AG09309 (cell line): ENCODE results near the gene EBNA1BP2.

Experiments
- DNase-seq: peaks from one replicate; pipeline ENCODE4 v3.0.0-alpha.2; 2010; ENCODE audit warnings: low read depth
- H3K4me3 ChIP-seq: 2 replicates; pipeline ENCODE4 v1.5.1; 2011; ENCODE audit warnings: mild to moderate bottlenecking, low read depth, low read length, moderate library complexity; ENCODE audit not compliant: control insufficient read depth
- TF ChIP-seq, protein P1 (sequence below): IDR thresholded peaks from 2 replicates; pipeline ENCODE4 v1.5.1; 2011; ENCODE audit warnings: mild to moderate bottlenecking, low read depth, low read length, inconsistent platforms; ENCODE audit not compliant: insufficient read depth, control insufficient read depth; ENCODE audit errors: missing control alignments

EBNA1BP2 gene

DNA sequence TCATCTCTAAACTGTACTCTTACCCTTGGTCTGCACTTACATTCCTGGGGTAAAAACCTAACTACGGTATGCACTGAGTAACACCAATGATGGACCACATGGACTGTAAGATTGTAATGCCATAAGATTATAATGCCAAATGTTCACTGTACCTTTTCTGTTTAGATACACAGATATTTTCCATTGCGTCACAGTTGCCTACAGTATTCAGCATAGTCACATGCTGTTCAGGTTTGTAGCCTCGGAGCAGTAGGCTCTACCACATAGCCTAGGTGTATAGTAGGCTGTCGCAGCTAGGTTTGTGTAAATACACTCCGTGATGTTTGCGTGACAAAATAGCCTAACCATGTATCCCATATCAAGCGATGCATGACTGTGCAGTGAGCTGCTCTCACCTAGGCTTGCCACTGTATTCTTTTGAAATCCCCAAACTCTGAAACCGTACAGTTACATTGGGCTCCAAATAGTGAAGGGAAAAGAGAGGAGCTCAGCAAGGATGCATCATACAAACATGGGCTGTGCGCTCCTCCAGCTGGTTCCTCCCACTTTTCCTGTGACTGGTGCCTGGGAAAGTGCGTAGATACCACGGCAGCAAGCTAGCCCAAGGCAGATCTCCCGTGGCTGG is 35.3 kb upstream of the EBNA1BP2 start:
- no peak for DNase-seq
- TF ChIP-seq, protein P1, sequence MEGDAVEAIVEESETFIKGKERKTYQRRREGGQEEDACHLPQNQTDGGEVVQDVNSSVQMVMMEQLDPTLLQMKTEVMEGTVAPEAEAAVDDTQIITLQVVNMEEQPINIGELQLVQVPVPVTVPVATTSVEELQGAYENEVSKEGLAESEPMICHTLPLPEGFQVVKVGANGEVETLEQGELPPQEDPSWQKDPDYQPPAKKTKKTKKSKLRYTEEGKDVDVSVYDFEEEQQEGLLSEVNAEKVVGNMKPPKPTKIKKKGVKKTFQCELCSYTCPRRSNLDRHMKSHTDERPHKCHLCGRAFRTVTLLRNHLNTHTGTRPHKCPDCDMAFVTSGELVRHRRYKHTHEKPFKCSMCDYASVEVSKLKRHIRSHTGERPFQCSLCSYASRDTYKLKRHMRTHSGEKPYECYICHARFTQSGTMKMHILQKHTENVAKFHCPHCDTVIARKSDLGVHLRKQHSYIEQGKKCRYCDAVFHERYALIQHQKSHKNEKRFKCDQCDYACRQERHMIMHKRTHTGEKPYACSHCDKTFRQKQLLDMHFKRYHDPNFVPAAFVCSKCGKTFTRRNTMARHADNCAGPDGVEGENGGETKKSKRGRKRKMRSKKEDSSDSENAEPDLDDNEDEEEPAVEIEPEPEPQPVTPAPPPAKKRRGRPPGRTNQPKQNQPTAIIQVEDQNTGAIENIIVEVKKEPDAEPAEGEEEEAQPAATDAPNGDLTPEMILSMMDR: no peak
- H3K4me3 ChIP-seq: no peak overlapping the region

DNA sequence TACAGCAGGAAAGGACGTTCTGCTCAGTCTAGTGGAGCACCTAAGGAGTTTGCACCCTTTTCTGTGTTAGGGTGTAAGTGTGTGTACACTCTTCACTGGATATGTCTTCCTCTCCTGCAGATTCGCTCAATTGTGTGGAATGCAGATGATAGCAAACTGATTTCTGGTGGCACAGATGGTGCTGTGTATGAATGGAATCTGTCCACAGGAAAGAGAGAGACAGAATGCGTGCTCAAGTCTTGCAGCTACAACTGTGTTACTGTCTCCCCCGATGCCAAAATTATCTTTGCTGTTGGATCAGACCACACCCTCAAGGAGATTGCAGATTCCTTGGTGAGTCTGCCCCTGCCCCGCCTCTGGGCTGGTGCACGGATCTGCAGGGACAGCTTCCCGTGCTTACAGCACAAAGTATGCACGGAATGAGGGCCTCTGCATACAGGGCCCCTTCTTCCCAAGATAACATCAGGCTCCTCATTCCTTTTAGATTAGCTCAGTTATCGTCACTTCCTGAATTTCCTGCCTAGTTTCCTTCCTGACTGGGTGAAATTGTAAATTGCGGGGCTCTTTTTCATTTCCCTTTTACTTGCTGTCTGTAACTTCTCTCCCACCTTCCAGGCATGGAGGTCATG is 34.6 kb upstream of the EBNA1BP2 start:
- no peak overlapping the region for H3K4me3 ChIP-seq
- DNase-seq: peak; percentile 91
- TF ChIP-seq, protein P1: no peak

DNA sequence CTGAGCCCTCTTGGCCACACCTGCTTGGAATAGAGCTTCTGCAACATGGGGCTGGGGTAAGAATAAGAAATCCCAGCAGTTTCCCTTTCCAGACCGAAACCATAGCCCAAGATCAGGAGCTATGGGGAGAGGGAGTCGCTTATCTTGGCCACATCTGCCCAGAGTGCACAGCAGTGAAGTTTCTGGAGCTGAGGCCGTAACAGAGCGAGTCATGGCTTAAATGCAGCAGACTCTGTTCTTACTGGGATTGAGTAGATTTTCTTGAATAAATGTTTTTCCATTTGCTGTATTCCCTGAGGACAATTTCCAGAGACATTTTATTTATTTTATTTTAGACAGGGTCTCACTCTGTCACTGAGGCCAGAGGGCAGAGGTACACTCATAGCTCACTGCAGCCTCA is 33.6 kb upstream of the EBNA1BP2 start:
- no peak for DNase-seq
- no peak overlapping the region for H3K4me3 ChIP-seq

DNA sequence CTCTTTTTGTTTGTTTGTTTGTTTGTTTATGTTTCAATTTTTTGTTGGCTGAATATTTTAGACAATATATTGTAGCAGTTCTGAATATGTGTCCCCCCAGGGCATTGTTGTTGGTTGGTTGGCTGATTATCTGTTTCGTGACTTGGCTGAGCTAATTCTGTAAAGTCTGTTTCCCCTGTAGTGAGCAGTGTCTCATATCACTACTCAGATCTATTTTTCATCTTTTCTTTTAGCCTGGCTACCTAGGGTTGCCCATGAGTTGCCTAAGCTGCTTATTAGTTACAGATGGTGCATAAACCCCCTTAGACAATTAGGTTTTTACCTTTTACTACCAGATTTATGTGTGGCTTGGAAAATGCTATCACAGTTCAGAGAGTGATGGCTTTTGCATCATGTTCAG is 32.3 kb upstream of the EBNA1BP2 start:
- TF ChIP-seq, protein P1: no peak
- no peak for DNase-seq
- H3K4me3 ChIP-seq: no peak overlapping the region

More for the DNA sequence above, 33.6 kb upstream of the EBNA1BP2 start:
- TF ChIP-seq, protein P1: no peak

DNA sequence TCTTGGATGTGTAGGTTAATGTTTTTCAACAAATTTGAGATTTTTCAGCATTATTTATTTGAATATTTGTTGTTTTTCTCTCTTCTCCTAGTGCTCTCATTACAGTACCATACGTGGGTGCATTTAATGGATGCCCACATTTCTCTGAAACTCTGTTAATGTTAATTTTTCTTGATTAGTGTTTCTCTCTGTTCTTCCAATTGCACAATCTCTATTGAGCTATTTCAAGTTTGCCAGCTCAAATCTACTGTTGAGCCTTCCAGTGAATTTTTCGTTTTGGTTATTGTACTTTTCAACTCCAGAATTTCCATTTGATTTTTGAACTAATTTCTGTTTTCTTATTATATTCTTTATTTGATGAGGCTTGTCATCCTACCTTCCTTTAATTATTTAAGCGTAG is 31.8 kb upstream of the EBNA1BP2 start:
- H3K4me3 ChIP-seq: no peak overlapping the region
- no peak for DNase-seq
- TF ChIP-seq, protein P1: no peak

DNA sequence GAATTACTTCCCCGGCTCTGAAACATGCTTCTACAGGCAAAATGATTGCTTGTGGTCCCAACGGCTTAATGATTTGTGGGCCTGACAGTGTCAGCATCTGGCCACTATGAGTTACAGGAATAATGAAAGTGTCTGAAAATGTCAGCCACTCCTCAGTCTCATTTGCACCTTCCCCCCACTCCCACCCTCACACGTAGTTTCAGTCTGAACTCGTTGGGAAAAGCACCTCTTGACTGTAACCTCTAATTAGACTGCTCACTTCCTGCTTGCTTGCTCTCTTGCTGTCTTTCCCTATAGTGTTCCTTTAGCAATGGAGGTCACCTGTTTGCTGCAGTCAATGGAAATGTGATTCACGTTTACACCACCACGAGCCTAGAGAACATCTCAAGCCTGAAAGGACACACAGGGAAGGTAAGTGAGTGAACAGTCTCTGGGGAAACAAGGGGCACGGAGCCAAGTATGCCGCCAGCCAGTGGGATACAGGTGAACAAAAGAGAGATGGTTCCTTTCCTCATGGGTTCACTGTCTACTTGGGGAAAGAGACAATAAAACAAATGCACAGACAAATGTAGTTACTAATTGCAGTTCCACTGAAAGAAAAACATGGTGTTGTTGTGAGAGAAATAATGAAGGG is 27.1 kb upstream of the EBNA1BP2 start:
- no peak overlapping the region for H3K4me3 ChIP-seq
- TF ChIP-seq, protein P1: no peak
- DNase-seq: no peak
